Breast epithelium (tissue), 4 donors: ENCODE results near the gene PKDCC. TPM values are rescaled to one million over a fixed set of nuclear protein-coding genes. Genes with fewer than 3 reads are reported as not detected.

Source experiments
- DNase-seq, 2 donors: peaks; one replicate each; pipeline ENCODE4 v3.0.0-alpha.2; 2019; ENCODE audit warnings: low spot score in 2 of 2
- H3K27ac ChIP-seq, 2 donors: fragments of 200-600 bp; sonication (generic) in 1 of 2; one replicate each; pipeline ENCODE4 v1.5.1; 2016 to 2019; ENCODE audit warnings: mild to moderate bottlenecking in 1 of 2
- H3K27me3 ChIP-seq, 2 donors: fragments of 200-600 bp; sonication (generic) in 1 of 2; one replicate each; pipeline versions ENCODE4 v1.5.1 to v1.6.0; 2017 to 2019; ENCODE audit warnings: control low read depth in 1 of 2, mild to moderate bottlenecking in 1 of 2
- H3K36me3 ChIP-seq: fragments of 200-600 bp; one replicate; pipeline ENCODE4 v1.5.1; 2019
- H3K4me1 ChIP-seq, 2 donors: fragments of 200-600 bp; sonication (generic); one replicate each; pipeline ENCODE4 v1.5.1; 2016 to 2019; ENCODE audit warnings: control low read depth in 1 of 2
- H3K4me3 ChIP-seq, 3 donors: fragments of 200-600 bp; sonication (generic); 1 replicate in 2 of 3; 2 replicates in 1 of 3; pipeline ENCODE4 v1.5.1; 2016 to 2019; ENCODE audit warnings: mild to moderate bottlenecking in 3 of 3, moderate library complexity in 2 of 3
- H3K9me3 ChIP-seq, 2 donors: fragments of 200-600 bp; sonication (generic) in 1 of 2; one replicate each; pipeline ENCODE4 v1.5.1; 2016 to 2019; ENCODE audit warnings: control low read depth in 1 of 2
- POLR2A ChIP-seq: fragments of 450-650 bp; IDR thresholded peaks from one replicate; pipeline ENCODE4 v1.6.1; 2016; ENCODE audit warnings: antibody characterized with exemption, mild to moderate bottlenecking, moderate library complexity
- POLR2AphosphoS5 ChIP-seq, 3 donors: sonication (generic); formaldehyde crosslinking; IDR thresholded peaks; one replicate each; pipeline ENCODE4 v1.6.1; 2017; ENCODE audit warnings: antibody characterized with exemption in 3 of 3
- intact Hi-C: fragments of 100-400 bp; cut with DNase I; formaldehyde crosslinking; loops from one replicate; pipeline ENCODE4 v1.15.1; 2023; ENCODE audit warnings: low total_unique reads
- total RNA-seq, 3 donors: library from RNA; depleted of rRNA; stranded (reverse); fragments of >200 nt; gene quantifications; one replicate each; pipeline ENCODE4 v1.1.0, GENCODE V29; 2016
- TF ChIP-seq, protein P1 (sequence below), 3 donors: fragments of 450-650 bp; IDR thresholded peaks; one replicate each; pipeline ENCODE4 v1.5.1; 2016 to 2017; ENCODE audit warnings: antibody characterized with exemption in 3 of 3, mild to moderate bottlenecking in 3 of 3, moderate library complexity in 3 of 3

The PKDCC gene
- total RNA-seq, 3 donors from 2014 or later, result 19.3 to 131 (median 95.4) TPM

DNA sequence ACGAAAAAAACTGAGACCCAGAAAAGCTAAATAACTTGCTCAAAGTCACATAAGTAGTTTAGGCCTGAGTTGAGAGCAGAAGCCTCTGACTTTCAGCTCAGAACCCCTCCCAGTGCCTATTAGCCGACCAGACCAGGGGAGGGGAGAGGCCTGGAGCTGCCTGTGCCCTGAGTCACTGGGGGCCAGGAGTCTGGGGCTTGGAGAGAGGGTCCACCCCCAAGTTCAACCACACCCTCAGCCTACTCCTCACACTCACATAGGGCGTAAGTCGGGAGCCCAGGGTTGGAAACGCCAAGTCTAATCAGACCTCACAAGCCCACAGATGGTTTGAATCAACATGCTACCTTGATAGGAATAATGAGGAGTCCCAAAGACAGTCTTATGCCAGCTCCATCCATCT is 12.6 kb upstream of the PKDCC start:
- no peak for DNase-seq
- H3K27me3 ChIP-seq, result no peaks in the 10 kb centered on the region
- TF ChIP-seq, protein P1, sequence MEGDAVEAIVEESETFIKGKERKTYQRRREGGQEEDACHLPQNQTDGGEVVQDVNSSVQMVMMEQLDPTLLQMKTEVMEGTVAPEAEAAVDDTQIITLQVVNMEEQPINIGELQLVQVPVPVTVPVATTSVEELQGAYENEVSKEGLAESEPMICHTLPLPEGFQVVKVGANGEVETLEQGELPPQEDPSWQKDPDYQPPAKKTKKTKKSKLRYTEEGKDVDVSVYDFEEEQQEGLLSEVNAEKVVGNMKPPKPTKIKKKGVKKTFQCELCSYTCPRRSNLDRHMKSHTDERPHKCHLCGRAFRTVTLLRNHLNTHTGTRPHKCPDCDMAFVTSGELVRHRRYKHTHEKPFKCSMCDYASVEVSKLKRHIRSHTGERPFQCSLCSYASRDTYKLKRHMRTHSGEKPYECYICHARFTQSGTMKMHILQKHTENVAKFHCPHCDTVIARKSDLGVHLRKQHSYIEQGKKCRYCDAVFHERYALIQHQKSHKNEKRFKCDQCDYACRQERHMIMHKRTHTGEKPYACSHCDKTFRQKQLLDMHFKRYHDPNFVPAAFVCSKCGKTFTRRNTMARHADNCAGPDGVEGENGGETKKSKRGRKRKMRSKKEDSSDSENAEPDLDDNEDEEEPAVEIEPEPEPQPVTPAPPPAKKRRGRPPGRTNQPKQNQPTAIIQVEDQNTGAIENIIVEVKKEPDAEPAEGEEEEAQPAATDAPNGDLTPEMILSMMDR (IDR thresholded peaks at IDR 0.05), result no peak
- TF ChIP-seq POLR2AphosphoS5 (IDR thresholded peaks at IDR 0.05), result no peak
- no peaks in the 10 kb centered on the region for H3K9me3 ChIP-seq
- no peak overlapping the region for H3K27ac ChIP-seq
- no peaks in the 10 kb centered on the region for H3K4me1 ChIP-seq
- H3K4me3 ChIP-seq, result no peak overlapping the region
- intact Hi-C loops, result no loop called here
- no peaks in the 10 kb centered on the region for H3K36me3 ChIP-seq

DNA sequence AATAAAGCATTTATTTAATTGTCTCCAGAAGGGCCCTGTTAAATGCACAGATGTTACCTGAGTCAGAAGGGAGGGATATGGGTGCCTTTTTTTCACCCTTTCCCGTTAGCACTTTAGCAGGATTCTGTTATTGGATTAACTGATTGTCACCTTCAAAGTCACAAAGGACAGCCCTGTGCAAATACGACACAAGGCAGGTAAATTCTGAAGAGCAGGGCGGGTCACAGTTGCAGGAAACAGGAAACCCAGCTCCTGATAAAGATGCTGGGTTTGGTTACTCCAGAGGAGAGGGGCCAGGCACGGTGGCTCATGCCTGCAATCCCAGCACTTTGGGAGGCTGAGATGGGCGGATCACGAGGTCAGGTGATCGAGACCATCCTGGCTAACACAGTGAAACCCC is 11.4 kb upstream of the PKDCC start:
- H3K27ac ChIP-seq, result no peak overlapping the region
- no peak for DNase-seq
- intact Hi-C loops, result no loop called here
- H3K27me3 ChIP-seq, result no peaks in the 10 kb centered on the region
- H3K4me3 ChIP-seq, result no peak overlapping the region
- no peaks in the 10 kb centered on the region for H3K9me3 ChIP-seq
- no peaks in the 10 kb centered on the region for H3K4me1 ChIP-seq
- H3K36me3 ChIP-seq, result no peaks in the 10 kb centered on the region
- TF ChIP-seq POLR2A, result no peak
- TF ChIP-seq, protein P1 (IDR thresholded peaks at IDR 0.05), result no peak
- no peak for TF ChIP-seq POLR2AphosphoS5 (IDR thresholded peaks at IDR 0.05)

DNA sequence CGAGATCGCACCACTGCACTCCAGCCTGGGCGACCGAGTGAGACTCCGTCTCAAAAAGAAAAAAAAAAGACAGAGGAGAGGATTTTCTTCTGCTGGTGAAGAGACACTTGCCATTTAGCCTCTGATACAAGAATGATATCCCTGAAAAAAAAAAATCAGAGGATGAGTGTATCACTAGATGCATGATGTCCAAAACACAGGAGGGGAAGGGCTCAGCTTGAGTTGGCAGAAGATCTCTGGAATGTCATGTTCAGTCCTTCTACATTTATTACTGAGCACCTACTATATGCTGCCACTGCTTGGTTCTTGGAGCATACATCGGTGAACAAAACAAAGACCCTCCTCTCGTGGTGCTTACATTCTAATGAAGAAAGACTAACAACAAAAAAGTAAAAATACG is 10.9 kb upstream of the PKDCC start:
- intact Hi-C loops, result no loop called here
- no peak for DNase-seq
- Histone ChIP-seq H3K4me1 (no peaks in the 10 kb centered on the region), H3K9me3 (no peaks in the 10 kb centered on the region), H3K27ac (no peak overlapping the region), H3K36me3 (no peaks in the 10 kb centered on the region), H3K27me3 (no peaks in the 10 kb centered on the region), H3K4me3 (no peak overlapping the region)
- TF ChIP-seq, protein P1 (IDR thresholded peaks at IDR 0.05), result no peak
- TF ChIP-seq POLR2AphosphoS5 (IDR thresholded peaks at IDR 0.05), result no peak
- no peak for TF ChIP-seq POLR2A

DNA sequence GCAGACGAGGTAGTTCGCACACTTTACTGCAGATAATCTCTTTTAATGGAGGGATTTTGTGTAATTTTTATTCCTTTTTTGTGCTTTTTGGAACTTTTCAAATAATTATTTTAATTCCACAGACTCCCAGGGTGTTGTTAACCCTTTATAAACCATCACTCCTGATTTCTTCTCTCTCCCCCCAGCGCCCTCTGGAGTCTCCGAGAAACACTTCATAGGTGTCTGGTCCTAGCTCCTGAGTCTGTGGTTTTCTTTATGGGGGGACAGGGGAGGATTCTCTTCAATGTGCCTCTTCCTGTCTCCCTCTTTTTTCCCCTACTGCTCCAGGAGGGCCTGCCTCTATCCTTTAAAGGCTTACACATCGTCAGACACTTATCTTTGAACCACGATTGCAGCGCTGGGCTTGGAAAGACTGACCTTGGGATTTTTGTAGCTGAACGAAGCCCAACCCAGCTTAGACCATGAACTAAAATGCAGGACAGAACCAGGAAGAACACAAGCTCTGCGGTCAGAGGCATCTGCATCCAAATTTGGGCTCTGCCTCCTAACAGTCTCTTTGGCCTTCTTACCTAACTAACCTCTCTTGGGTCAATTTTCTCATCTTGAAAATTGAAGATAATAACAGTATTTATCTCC is 7.1 kb upstream of the PKDCC start:
- Histone ChIP-seq H3K36me3 (no peaks in the 10 kb centered on the region), H3K4me3 (no peak overlapping the region), H3K27me3 (no peaks in the 10 kb centered on the region), H3K4me1 (no peaks in the 10 kb centered on the region), H3K27ac (no peak overlapping the region), H3K9me3 (no peaks in the 10 kb centered on the region)
- TF ChIP-seq, protein P1 (IDR thresholded peaks at IDR 0.05), result no peak
- no peak for TF ChIP-seq POLR2AphosphoS5 (IDR thresholded peaks at IDR 0.05)
- no peak for TF ChIP-seq POLR2A
- intact Hi-C loops, result no loop called here
- DNase-seq, result no peak

DNA sequence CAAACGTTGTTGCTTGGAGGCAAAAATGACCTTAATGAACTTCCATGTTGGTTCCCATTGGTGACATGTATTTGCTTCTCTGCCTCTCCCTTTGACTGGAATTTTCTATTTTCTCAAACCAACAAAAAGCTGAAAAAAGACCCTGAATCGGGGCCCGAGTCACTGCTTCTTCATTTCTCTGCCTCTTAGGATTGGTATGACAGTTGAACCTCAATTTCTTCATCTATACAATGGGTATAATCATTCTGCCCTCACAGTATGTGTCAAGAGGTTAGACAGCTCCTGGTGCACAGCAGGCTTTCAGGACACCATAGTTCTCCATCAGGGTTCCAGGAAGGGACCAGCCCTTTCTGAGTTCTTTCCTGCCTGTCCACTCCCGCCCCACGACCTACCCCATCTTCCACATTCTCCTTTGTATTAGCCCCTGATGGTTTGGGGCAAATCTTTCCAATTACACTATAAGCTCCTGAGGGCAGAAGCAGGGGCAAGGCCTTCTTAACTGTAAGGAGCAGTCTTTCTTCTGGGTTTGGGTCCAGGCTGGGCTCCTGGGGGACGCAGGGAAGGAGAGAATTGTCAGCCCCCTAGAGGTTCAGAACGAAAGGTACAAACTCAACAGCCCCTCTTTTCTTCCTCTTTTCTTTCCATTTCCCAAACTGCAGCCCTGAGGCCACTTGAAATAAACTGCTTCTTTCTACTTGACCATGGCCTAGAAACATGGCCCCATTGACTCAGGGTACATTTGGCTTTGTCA is 6.3 kb upstream of the PKDCC start:
- intact Hi-C loops, result no loop called here
- Histone ChIP-seq H3K4me1 (no peaks in the 10 kb centered on the region), H3K27ac (no peak overlapping the region), H3K27me3 (no peaks in the 10 kb centered on the region), H3K36me3 (no peaks in the 10 kb centered on the region), H3K4me3 (no peak overlapping the region), H3K9me3 (no peaks in the 10 kb centered on the region)
- no peak for TF ChIP-seq POLR2A
- no peak for TF ChIP-seq POLR2AphosphoS5 (IDR thresholded peaks at IDR 0.05)
- TF ChIP-seq, protein P1 (IDR thresholded peaks at IDR 0.05), result no peak
- no peak for DNase-seq
